PFSK-1 (cell line): Measurements from ENCODE around the gene CLDN20.

Source experiments
- FOXP2 ChIP-seq: optimal IDR thresholded peaks from 2 replicates; pipeline ENCODE3; 2011; ENCODE audit warnings: borderline replicate concordance, control low read depth, inconsistent platforms; ENCODE audit not compliant: insufficient read depth; ENCODE audit errors: extremely low read length, extremely low read depth
- POLR2AphosphoS5 ChIP-seq: IDR thresholded peaks from 2 replicates; pipeline ENCODE4 v1.6.1; 2012; ENCODE audit warnings: low read depth, mild to moderate bottlenecking, control low read depth, low read length, moderate library complexity
- SIN3A ChIP-seq: IDR thresholded peaks from 2 replicates; pipeline ENCODE4 v1.6.1; 2012; ENCODE audit warnings: mild to moderate bottlenecking, low read length, moderate library complexity, borderline replicate concordance; ENCODE audit not compliant: insufficient read depth
- TAF1 ChIP-seq: IDR thresholded peaks from 2 replicates; pipeline ENCODE4 v1.6.1; 2012; ENCODE audit warnings: low read length, control low read depth, borderline replicate concordance; ENCODE audit not compliant: insufficient read depth
- TF ChIP-seq, protein P1 (sequence below), 2 experiments: IDR thresholded peaks; 2 replicates each; pipeline versions ENCODE4 v1.6.1 to v1.8.0; 2011 to 2012; ENCODE audit warnings: low read depth in 2 of 2, low read length in 2 of 2, control low read depth in 1 of 2, inconsistent platforms in 1 of 2, mild to moderate bottlenecking in 1 of 2, moderate library complexity in 1 of 2; ENCODE audit not compliant: insufficient read depth in 1 of 2

CLDN20 gene

GRCh38 chr6:155278319-155279049 lies 14.7 kb downstream of the CLDN20 start:
- no peak for TF ChIP-seq TAF1

- TF ChIP-seq SIN3A (no peak), TAF1 (no peak), FOXP2 (no peak), POLR2AphosphoS5 (no peak)
- TF ChIP-seq, protein P1, sequence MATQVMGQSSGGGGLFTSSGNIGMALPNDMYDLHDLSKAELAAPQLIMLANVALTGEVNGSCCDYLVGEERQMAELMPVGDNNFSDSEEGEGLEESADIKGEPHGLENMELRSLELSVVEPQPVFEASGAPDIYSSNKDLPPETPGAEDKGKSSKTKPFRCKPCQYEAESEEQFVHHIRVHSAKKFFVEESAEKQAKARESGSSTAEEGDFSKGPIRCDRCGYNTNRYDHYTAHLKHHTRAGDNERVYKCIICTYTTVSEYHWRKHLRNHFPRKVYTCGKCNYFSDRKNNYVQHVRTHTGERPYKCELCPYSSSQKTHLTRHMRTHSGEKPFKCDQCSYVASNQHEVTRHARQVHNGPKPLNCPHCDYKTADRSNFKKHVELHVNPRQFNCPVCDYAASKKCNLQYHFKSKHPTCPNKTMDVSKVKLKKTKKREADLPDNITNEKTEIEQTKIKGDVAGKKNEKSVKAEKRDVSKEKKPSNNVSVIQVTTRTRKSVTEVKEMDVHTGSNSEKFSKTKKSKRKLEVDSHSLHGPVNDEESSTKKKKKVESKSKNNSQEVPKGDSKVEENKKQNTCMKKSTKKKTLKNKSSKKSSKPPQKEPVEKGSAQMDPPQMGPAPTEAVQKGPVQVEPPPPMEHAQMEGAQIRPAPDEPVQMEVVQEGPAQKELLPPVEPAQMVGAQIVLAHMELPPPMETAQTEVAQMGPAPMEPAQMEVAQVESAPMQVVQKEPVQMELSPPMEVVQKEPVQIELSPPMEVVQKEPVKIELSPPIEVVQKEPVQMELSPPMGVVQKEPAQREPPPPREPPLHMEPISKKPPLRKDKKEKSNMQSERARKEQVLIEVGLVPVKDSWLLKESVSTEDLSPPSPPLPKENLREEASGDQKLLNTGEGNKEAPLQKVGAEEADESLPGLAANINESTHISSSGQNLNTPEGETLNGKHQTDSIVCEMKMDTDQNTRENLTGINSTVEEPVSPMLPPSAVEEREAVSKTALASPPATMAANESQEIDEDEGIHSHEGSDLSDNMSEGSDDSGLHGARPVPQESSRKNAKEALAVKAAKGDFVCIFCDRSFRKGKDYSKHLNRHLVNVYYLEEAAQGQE (IDR thresholded peaks at IDR 0.05; ENCODE audit: insufficient read depth in 1 of 2, low read depth in 2 of 2, low read length in 2 of 2), result no peak
Observed at GRCh38 chr6:155284775-155285174, 21.0 kb downstream of the CLDN20 start.

- no peak for TF ChIP-seq FOXP2
- no peak for TF ChIP-seq POLR2AphosphoS5
- TF ChIP-seq, protein P1 (IDR thresholded peaks at IDR 0.05; ENCODE audit: insufficient read depth in 1 of 2, low read depth in 2 of 2, low read length in 2 of 2), result no peak
- TF ChIP-seq TAF1, result no peak
- TF ChIP-seq SIN3A, result no peak
Observed at GRCh38 chr6:155287762-155288161, 23.9 kb downstream of the CLDN20 start.

DNA sequence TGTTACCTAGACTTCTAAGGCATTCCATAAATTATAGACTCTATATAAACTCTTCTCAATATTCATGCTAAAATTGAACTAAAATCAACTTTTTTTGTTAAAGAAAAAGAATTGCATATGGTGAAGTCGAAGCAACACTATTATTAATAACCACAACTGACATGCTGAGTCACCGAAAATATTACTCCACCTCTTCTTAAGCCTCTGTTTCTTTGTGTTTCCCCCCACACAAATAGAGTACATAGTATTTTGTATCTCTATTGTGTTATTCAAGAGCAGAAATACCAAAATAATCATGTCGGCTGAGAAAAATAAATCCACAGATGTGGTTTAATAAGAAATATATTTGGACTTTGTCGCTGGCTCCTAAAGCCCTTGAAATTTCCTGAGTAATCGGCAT lies 26.7 kb downstream of the CLDN20 start:
- TF ChIP-seq SIN3A, result no peak
- no peak for TF ChIP-seq POLR2AphosphoS5
- no peak for TF ChIP-seq TAF1
- TF ChIP-seq, protein P1 (IDR thresholded peaks at IDR 0.05; ENCODE audit: insufficient read depth in 1 of 2, low read depth in 2 of 2, low read length in 2 of 2), result no peak
- TF ChIP-seq FOXP2, result no peak

DNA sequence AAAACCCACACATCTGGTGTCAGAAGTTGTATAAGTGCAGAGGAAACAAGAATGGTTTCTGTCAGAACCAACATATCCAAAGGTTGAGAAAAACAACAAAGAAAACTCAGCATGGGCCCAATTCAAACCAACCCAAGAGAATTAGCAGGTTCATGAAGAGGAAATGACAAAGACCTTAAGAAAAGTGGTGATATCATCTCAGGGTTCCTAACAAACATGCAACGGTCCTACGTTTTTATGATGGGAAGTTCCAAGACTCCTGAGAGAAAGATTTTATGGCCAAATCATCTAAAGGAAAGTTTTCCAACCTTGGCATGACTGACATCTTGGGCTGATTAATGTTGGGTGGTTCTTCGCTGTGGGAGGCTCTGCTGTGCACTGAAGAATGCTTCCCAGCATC lies 27.5 kb downstream of the CLDN20 start:
- TF ChIP-seq SIN3A (no peak), TAF1 (no peak), FOXP2 (no peak), POLR2AphosphoS5 (no peak)
- TF ChIP-seq, protein P1 (IDR thresholded peaks at IDR 0.05; ENCODE audit: insufficient read depth in 1 of 2, low read depth in 2 of 2, low read length in 2 of 2), result no peak
